Germinal center (tissue), 1 donor: ENCODE data around the gene MYLK3.
"Not testable (repeated sequence)": the region's sequence is repeated elsewhere in the genome, so short reads cannot be mapped to it uniquely, and the experiment has no call there.

Experiments
- DNase-seq: peaks from one replicate; pipeline ENCODE4 v3.0.0; 2012; ENCODE audit warnings: mixed read lengths, low spot score

MYLK3 gene

GRCh38 chr16:46747777-46748651, at the start of gene MYLK3:
Gene MYLK3, minus strand, starts transcription at chr16:46748344. Its CDS starts 151 bp downstream, at chr16:46748193.
- DNase-seq = no peak

GRCh38 chr16:46797501-46797900, 49.4 kb upstream of the MYLK3 start:
- no peak for DNase-seq

GRCh38 chr16:46796764-46797269, 48.7 kb upstream of the MYLK3 start:
- no peak for DNase-seq

- DNase-seq = no peak
These were observed 45.7 kb upstream of the MYLK3 start for GRCh38 chr16:46793841-46794240.

- DNase-seq = no peak
These were observed 42.6 kb upstream of the MYLK3 start for GRCh38 chr16:46790599-46791270.

- peak; percentile 85 for DNase-seq
These were observed 41.6 kb upstream of the MYLK3 start for GRCh38 chr16:46789499-46790414.

- no peak for DNase-seq
These were observed 40.8 kb upstream of the MYLK3 start for GRCh38 chr16:46788891-46789474.

- DNase-seq = peak; percentile 73
These were observed 39.8 kb upstream of the MYLK3 start for GRCh38 chr16:46787909-46788308.

GRCh38 chr16:46785076-46785845, 37.1 kb upstream of the MYLK3 start:
- DNase-seq = no peak

- DNase-seq = not testable (repeated sequence)
These were observed 36.4 kb upstream of the MYLK3 start for GRCh38 chr16:46784569-46784968.

GRCh38 chr16:46783800-46784199, 35.7 kb upstream of the MYLK3 start:
- no peak for DNase-seq

GRCh38 chr16:46782320-46782719, 34.2 kb upstream of the MYLK3 start:
- DNase-seq = no peak

- no peak for DNase-seq
These were observed 29.7 kb upstream of the MYLK3 start for GRCh38 chr16:46777804-46778203.

GRCh38 chr16:46775214-46775613, 27.1 kb upstream of the MYLK3 start:
- DNase-seq = no peak

GRCh38 chr16:46774743-46775177, 26.6 kb upstream of the MYLK3 start:
- no peak for DNase-seq

GRCh38 chr16:46772463-46772862, 24.3 kb upstream of the MYLK3 start:
- DNase-seq = no peak

- DNase-seq = no peak
These were observed 20.7 kb upstream of the MYLK3 start for GRCh38 chr16:46768809-46769208.

- DNase-seq = no peak
These were observed 16.9 kb upstream of the MYLK3 start for GRCh38 chr16:46765050-46765449.

GRCh38 chr16:46763147-46763546, 15.0 kb upstream of the MYLK3 start:
- no peak for DNase-seq

GRCh38 chr16:46762583-46762982, 14.4 kb upstream of the MYLK3 start:
- DNase-seq = no peak

GRCh38 chr16:46759309-46759708, 11.2 kb upstream of the MYLK3 start:
- DNase-seq = no peak
